Stimulated activated memory B cell treated with anti-CD40 and anti-IgM and Interleukin-4, amounts not matched to agents 10 μg/mL and 1 μg/mL and 100 μg/mL, for 72 hours (primary cell): ENCODE results near the gene TMEM242.

ENCODE experiments used
- ATAC-seq: fragments of 150-1000 bp; cut with Tn5 transposase; 2 replicates; pipeline ENCODE4 v1.10.0; 2021
- H3K27ac Mint-ChIP-seq: one replicate; pipeline ENCODE4 v1.8.0; 2022; ENCODE audit warnings: mild to moderate bottlenecking, mixed read lengths
- H3K27me3 Mint-ChIP-seq: one replicate; pipeline ENCODE4 v1.8.0; 2022; ENCODE audit warnings: mixed read lengths
- H3K36me3 Mint-ChIP-seq: one replicate; pipeline ENCODE4 v1.8.0; 2022; ENCODE audit warnings: mixed read lengths
- H3K4me1 Mint-ChIP-seq: one replicate; pipeline ENCODE4 v1.8.0; 2022; ENCODE audit warnings: mixed read lengths
- H3K4me3 Mint-ChIP-seq: one replicate; pipeline ENCODE4 v1.8.0; 2022; ENCODE audit warnings: mild to moderate bottlenecking, moderate library complexity, mixed read lengths
- H3K9me3 Mint-ChIP-seq: one replicate; pipeline ENCODE4 v1.8.0; 2022; ENCODE audit warnings: mixed read lengths

Gene TMEM242

GRCh38 chr6:157263881-157264397, 59.4 kb downstream of the TMEM242 start:
- Mint-ChIP-seq H3K4me1 (no peaks in the 10 kb centered on the region), H3K27ac (no peak overlapping the region), H3K9me3 (no peaks in the 10 kb centered on the region), H3K27me3 (peaks cover 20% of the 10 kb centered on the region), H3K36me3 (no peaks in the 10 kb centered on the region), H3K4me3 (no peak overlapping the region)
- no peak for ATAC-seq

GRCh38 chr6:157263146-157263545, 60.2 kb downstream of the TMEM242 start:
- Mint-ChIP-seq H3K4me3 (no peak overlapping the region), H3K4me1 (no peaks in the 10 kb centered on the region), H3K9me3 (no peaks in the 10 kb centered on the region), H3K27ac (no peak overlapping the region), H3K27me3 (peaks cover 28% of the 10 kb centered on the region), H3K36me3 (no peaks in the 10 kb centered on the region)
- no peak for ATAC-seq

GRCh38 chr6:157261606-157262005, 61.7 kb downstream of the TMEM242 start:
- Mint-ChIP-seq H3K4me1 (no peaks in the 10 kb centered on the region), H3K27me3 (peaks cover 31% of the 10 kb centered on the region), H3K9me3 (no peaks in the 10 kb centered on the region), H3K4me3 (no peak overlapping the region), H3K27ac (no peak overlapping the region), H3K36me3 (no peaks in the 10 kb centered on the region)
- ATAC-seq: no peak

GRCh38 chr6:157260735-157261410, 62.4 kb downstream of the TMEM242 start:
- no peaks in the 10 kb centered on the region for H3K9me3 Mint-ChIP-seq
- no peaks in the 10 kb centered on the region for H3K4me1 Mint-ChIP-seq
- no peak overlapping the region for H3K27ac Mint-ChIP-seq
- H3K4me3 Mint-ChIP-seq: no peak overlapping the region
- H3K27me3 Mint-ChIP-seq: peaks cover 38% of the 10 kb centered on the region
- no peak for ATAC-seq
- no peaks in the 10 kb centered on the region for H3K36me3 Mint-ChIP-seq

GRCh38 chr6:157259443-157259842, 63.9 kb downstream of the TMEM242 start:
- H3K27ac Mint-ChIP-seq: no peak overlapping the region
- no peak for ATAC-seq
- no peaks in the 10 kb centered on the region for H3K9me3 Mint-ChIP-seq
- no peak overlapping the region for H3K4me3 Mint-ChIP-seq
- no peaks in the 10 kb centered on the region for H3K36me3 Mint-ChIP-seq
- H3K4me1 Mint-ChIP-seq: no peaks in the 10 kb centered on the region
- peaks cover 52% of the 10 kb centered on the region for H3K27me3 Mint-ChIP-seq

- Mint-ChIP-seq H3K9me3 (no peaks in the 10 kb centered on the region), H3K4me1 (no peaks in the 10 kb centered on the region), H3K36me3 (no peaks in the 10 kb centered on the region), H3K27me3 (peaks cover 58% of the 10 kb centered on the region), H3K4me3 (no peak overlapping the region), H3K27ac (no peak overlapping the region)
- ATAC-seq: peak; percentile 21
Observed at GRCh38 chr6:157258878-157259277, 64.4 kb downstream of the TMEM242 start.

- H3K9me3 Mint-ChIP-seq: no peaks in the 10 kb centered on the region
Observed at GRCh38 chr6:157255079-157255478, 68.2 kb downstream of the TMEM242 start.

GRCh38 chr6:157254538-157254937, 68.8 kb downstream of the TMEM242 start:
- no peak overlapping the region for H3K27ac Mint-ChIP-seq
- H3K27me3 Mint-ChIP-seq: peaks cover 63% of the 10 kb centered on the region
- no peaks in the 10 kb centered on the region for H3K9me3 Mint-ChIP-seq
- ATAC-seq: no peak
- H3K36me3 Mint-ChIP-seq: no peaks in the 10 kb centered on the region
- H3K4me3 Mint-ChIP-seq: no peak overlapping the region
- H3K4me1 Mint-ChIP-seq: no peaks in the 10 kb centered on the region

More at GRCh38 chr6:157255079-157255478, 68.2 kb downstream of the TMEM242 start:
- no peak overlapping the region for H3K4me3 Mint-ChIP-seq
- peaks cover 58% of the 10 kb centered on the region for H3K27me3 Mint-ChIP-seq
- H3K36me3 Mint-ChIP-seq: no peaks in the 10 kb centered on the region
- H3K4me1 Mint-ChIP-seq: no peaks in the 10 kb centered on the region
- no peak for ATAC-seq
- H3K27ac Mint-ChIP-seq: no peak overlapping the region

- no peak for ATAC-seq
Observed at GRCh38 chr6:157253699-157254098, 69.6 kb downstream of the TMEM242 start.

GRCh38 chr6:157253017-157253416, 70.3 kb downstream of the TMEM242 start:
- H3K27ac Mint-ChIP-seq: no peak overlapping the region
- no peak for ATAC-seq
- peaks cover 6% of the 10 kb centered on the region for H3K36me3 Mint-ChIP-seq
- no peaks in the 10 kb centered on the region for H3K4me1 Mint-ChIP-seq
- H3K27me3 Mint-ChIP-seq: peaks cover 62% of the 10 kb centered on the region
- no peak overlapping the region for H3K4me3 Mint-ChIP-seq
- peaks cover 5% of the 10 kb centered on the region for H3K9me3 Mint-ChIP-seq

More at GRCh38 chr6:157253699-157254098, 69.6 kb downstream of the TMEM242 start:
- Mint-ChIP-seq H3K27me3 (peaks cover 66% of the 10 kb centered on the region), H3K36me3 (peaks cover 2% of the 10 kb centered on the region), H3K9me3 (peaks cover under 1% of the 10 kb centered on the region), H3K4me3 (no peak overlapping the region), H3K27ac (no peak overlapping the region), H3K4me1 (no peaks in the 10 kb centered on the region)

GRCh38 chr6:157251586-157252247, 71.6 kb downstream of the TMEM242 start:
- H3K36me3 Mint-ChIP-seq: peaks cover 6% of the 10 kb centered on the region

GRCh38 chr6:157249826-157250225, 73.5 kb downstream of the TMEM242 start:
- Mint-ChIP-seq H3K36me3 (peaks cover 6% of the 10 kb centered on the region), H3K4me1 (no peaks in the 10 kb centered on the region), H3K9me3 (peaks cover 5% of the 10 kb centered on the region), H3K4me3 (no peak overlapping the region), H3K27ac (no peak overlapping the region), H3K27me3 (peaks cover 43% of the 10 kb centered on the region)
- no peak for ATAC-seq

More at GRCh38 chr6:157251586-157252247, 71.6 kb downstream of the TMEM242 start:
- peaks cover 60% of the 10 kb centered on the region for H3K27me3 Mint-ChIP-seq
- ATAC-seq: no peak
- H3K4me1 Mint-ChIP-seq: no peaks in the 10 kb centered on the region
- no peak overlapping the region for H3K27ac Mint-ChIP-seq
- H3K9me3 Mint-ChIP-seq: peaks cover 5% of the 10 kb centered on the region
- no peak overlapping the region for H3K4me3 Mint-ChIP-seq

- H3K9me3 Mint-ChIP-seq: peaks cover 12% of the 10 kb centered on the region
- ATAC-seq: no peak
- no peak overlapping the region for H3K27ac Mint-ChIP-seq
- no peak overlapping the region for H3K4me3 Mint-ChIP-seq
- H3K27me3 Mint-ChIP-seq: peaks cover 34% of the 10 kb centered on the region
- no peaks in the 10 kb centered on the region for H3K4me1 Mint-ChIP-seq
- H3K36me3 Mint-ChIP-seq: peaks cover 6% of the 10 kb centered on the region
Observed at GRCh38 chr6:157248264-157248663, 75.1 kb downstream of the TMEM242 start.

- Mint-ChIP-seq H3K27ac (no peak overlapping the region), H3K36me3 (peaks cover 6% of the 10 kb centered on the region), H3K4me1 (no peaks in the 10 kb centered on the region), H3K9me3 (peaks cover 14% of the 10 kb centered on the region), H3K27me3 (peaks cover 35% of the 10 kb centered on the region), H3K4me3 (no peak overlapping the region)
- ATAC-seq: no peak
Observed at GRCh38 chr6:157246771-157247484, 76.4 kb downstream of the TMEM242 start.

- Mint-ChIP-seq H3K4me3 (no peak overlapping the region), H3K36me3 (peaks cover 6% of the 10 kb centered on the region), H3K27me3 (peaks cover 29% of the 10 kb centered on the region), H3K9me3 (peaks cover 14% of the 10 kb centered on the region), H3K27ac (no peak overlapping the region), H3K4me1 (no peaks in the 10 kb centered on the region)
- peak; percentile 54 for ATAC-seq
Observed at GRCh38 chr6:157246048-157246630, 77.2 kb downstream of the TMEM242 start.
